ENCODE results near the gene TMEM260. TPM values are rescaled to one million over a fixed set of nuclear protein-coding genes. Genes with fewer than 3 reads are reported as not detected.

The TMEM260 gene
- total and polyA plus RNA-seq, 10 of the 15 experiments (the other 5 are each of a cell fraction or from before 2014, with no cell fraction given) = 3.2 to 13.6 (median 11.0) TPM

DNA sequence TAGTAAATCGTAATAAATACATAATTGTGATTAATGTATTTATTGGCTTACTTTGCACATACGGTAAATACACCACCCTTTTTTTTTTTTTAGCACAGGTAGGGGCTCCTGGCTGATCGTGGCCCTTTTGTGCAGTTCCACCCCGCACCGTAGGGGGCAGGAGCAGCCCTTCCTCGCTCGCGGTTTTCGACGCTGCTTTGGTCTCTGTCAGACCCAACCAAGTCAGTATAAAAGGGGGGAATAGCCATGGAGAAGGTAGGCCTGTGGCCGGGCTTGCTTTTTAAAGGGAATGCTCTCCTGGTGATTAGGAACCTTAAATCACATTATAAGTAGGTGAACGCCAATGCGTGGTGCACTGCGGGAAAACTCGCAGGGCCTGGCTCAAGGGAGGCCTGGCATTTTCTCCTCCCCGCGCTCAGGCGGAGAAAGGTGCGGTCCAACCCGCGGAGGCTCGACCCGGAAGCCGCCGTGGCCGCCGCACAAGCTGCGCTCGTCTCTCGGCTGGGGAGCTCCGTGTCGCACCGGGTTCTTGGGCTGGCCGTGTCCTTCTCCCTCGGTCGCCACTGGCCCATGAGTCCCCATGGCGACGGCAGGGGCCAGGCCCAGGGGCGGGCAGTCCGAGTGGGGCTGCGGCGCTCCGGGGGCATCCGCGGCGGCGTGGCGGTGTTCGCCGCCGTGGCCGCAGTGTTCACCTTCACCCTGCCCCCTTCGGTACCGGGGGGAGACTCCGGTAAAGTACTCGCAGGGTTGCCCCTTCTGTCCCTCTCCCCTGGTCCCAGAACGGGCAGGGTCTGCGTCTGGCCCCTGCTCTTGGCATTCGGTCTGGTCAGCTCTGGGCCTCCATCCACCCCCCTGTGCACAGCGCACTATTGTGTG is at the start of gene TMEM260 (continued):
- TF ChIP-seq MYB (IDR thresholded peaks at IDR 0.05; ENCODE audit: borderline replicate concordance, low read depth, low read length) = no peak
- TF ChIP-seq KAT2A (conservative IDR thresholded peaks at IDR 0.05; ENCODE audit: control insufficient read depth, low read depth, low read length) = no peak
- TF ChIP-seq BHLHE40 (IDR thresholded peaks at IDR 0.05; ENCODE audit: borderline replicate concordance in 1 of 2, low read depth in 2 of 2, low read length in 1 of 2) = peak; percentile 98
- no peak for TF ChIP-seq ZSCAN29 (IDR thresholded peaks at IDR 0.05)
- peak; percentile 11 for TF ChIP-seq MEF2B (IDR thresholded peaks at IDR 0.05; ENCODE audit: partially characterized antibody, poor library complexity, severe bottlenecking)
- peak; percentile 98 for TF ChIP-seq RELB (IDR thresholded peaks at IDR 0.05; ENCODE audit: low read depth)
- peak; percentile 68 for TF ChIP-seq CREB1 (IDR thresholded peaks at IDR 0.05; ENCODE audit: low read depth)
- TF ChIP-seq E4F1 (IDR thresholded peaks at IDR 0.05; ENCODE audit: borderline replicate concordance, partially characterized antibody) = peak; percentile 95
- peak in 1 of 2 experiments; percentile 25; a peak in 1 of 3 replicates for TF ChIP-seq EGR1 (IDR thresholded peaks at IDR 0.05; ENCODE audit: borderline replicate concordance in 1 of 2, low read depth in 2 of 2, low read length in 2 of 2)
- TF ChIP-seq SMAD5 (IDR thresholded peaks at IDR 0.05; ENCODE audit: low read depth) = peak; percentile 87
- TF ChIP-seq, protein P1, sequence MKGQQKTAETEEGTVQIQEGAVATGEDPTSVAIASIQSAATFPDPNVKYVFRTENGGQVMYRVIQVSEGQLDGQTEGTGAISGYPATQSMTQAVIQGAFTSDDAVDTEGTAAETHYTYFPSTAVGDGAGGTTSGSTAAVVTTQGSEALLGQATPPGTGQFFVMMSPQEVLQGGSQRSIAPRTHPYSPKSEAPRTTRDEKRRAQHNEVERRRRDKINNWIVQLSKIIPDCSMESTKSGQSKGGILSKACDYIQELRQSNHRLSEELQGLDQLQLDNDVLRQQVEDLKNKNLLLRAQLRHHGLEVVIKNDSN (IDR thresholded peaks at IDR 0.05; ENCODE audit: borderline replicate concordance, extremely low read length, insufficient read depth, low read depth, low read length) = no peak
- peak; percentile 60 for TF ChIP-seq MXI1 (IDR thresholded peaks at IDR 0.05; ENCODE audit: low read depth, low read length)
- peak; percentile 99 for TF ChIP-seq POLR2AphosphoS5 (IDR thresholded peaks at IDR 0.05; ENCODE audit: low read length)
- no peak for TF ChIP-seq SRF (IDR thresholded peaks at IDR 0.05; ENCODE audit: low read depth in 2 of 2, low read length in 2 of 2)
- peak; percentile 64; the same call in 1 of the 2 replicates for TF ChIP-seq TCF12 (IDR thresholded peaks at IDR 0.05; ENCODE audit: low read depth, low read length)
- TF ChIP-seq, protein P2, sequence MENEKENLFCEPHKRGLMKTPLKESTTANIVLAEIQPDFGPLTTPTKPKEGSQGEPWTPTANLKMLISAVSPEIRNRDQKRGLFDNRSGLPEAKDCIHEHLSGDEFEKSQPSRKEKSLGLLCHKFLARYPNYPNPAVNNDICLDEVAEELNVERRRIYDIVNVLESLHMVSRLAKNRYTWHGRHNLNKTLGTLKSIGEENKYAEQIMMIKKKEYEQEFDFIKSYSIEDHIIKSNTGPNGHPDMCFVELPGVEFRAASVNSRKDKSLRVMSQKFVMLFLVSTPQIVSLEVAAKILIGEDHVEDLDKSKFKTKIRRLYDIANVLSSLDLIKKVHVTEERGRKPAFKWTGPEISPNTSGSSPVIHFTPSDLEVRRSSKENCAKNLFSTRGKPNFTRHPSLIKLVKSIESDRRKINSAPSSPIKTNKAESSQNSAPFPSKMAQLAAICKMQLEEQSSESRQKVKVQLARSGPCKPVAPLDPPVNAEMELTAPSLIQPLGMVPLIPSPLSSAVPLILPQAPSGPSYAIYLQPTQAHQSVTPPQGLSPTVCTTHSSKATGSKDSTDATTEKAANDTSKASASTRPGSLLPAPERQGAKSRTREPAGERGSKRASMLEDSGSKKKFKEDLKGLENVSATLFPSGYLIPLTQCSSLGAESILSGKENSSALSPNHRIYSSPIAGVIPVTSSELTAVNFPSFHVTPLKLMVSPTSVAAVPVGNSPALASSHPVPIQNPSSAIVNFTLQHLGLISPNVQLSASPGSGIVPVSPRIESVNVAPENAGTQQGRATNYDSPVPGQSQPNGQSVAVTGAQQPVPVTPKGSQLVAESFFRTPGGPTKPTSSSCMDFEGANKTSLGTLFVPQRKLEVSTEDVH (IDR thresholded peaks at IDR 0.05; ENCODE audit: low read depth, partially characterized antibody) = peak; percentile 49
- TF ChIP-seq NRF1 (conservative IDR thresholded peaks at IDR 0.05; ENCODE audit: low read depth, low read length) = no peak

All from GM12878 (cell line).